H1 (cell line): ENCODE measurements around the gene PROSER3. TPM values are rescaled to one million over a fixed set of nuclear protein-coding genes. Genes with fewer than 3 reads are reported as not detected.

Experiments used
- CTCF ChIA-PET: fragments of 300-600 bp; sonication (Branson Sonifier 250); formaldehyde crosslinking; loops from one replicate; lab custom pipeline; 2021; ENCODE audit not compliant: partially characterized antibody; lab: Charles Lee
- POLR2A ChIA-PET: fragments of 300-600 bp; sonication (Branson Sonifier 250); formaldehyde crosslinking; loops from one replicate; lab custom pipeline; 2021; ENCODE audit warnings: inconsistent platforms; ENCODE audit not compliant: partially characterized antibody; lab: Charles Lee
- DNase-seq, 2 experiments: peaks; one replicate each; pipeline versions ENCODE4 v3.0.0 to v3.0.0-alpha.2; 2010 to 2022; ENCODE audit warnings: low spot score in 2 of 2, low read depth in 1 of 2, mixed read lengths in 1 of 2
- FAIRE-seq: peaks from 2 replicates; lab custom pipeline; 2011; peaks lifted over from hg19 to GRCh38; lab: Jason Lieb, UNC
- H2AFZ ChIP-seq: 2 replicates; pipeline ENCODE4 v1.8.1; 2012; ENCODE audit warnings: low read length, inconsistent platforms
- H2AK5ac ChIP-seq: 2 replicates; pipeline ENCODE4 v1.6.1; 2013; ENCODE audit warnings: low read depth, low read length
- H2BK120ac ChIP-seq: replicated peaks from 2 replicates; pipeline ENCODE3; 2013; ENCODE audit warnings: low read depth, low read length, inconsistent platforms
- H2BK12ac ChIP-seq: 2 replicates; pipeline ENCODE4 v1.6.1; 2013; ENCODE audit warnings: low read depth, low read length
- H2BK15ac ChIP-seq: 2 replicates; pipeline ENCODE4 v1.6.1; 2013; ENCODE audit warnings: low read length
- H2BK20ac ChIP-seq: 2 replicates; pipeline ENCODE4 v1.6.1; 2013; ENCODE audit warnings: low read length
- H2BK5ac ChIP-seq: 2 replicates; pipeline ENCODE4 v1.6.1; 2013; ENCODE audit warnings: low read depth, low read length
- H3K14ac ChIP-seq: 2 replicates; pipeline ENCODE4 v1.6.1; 2013; ENCODE audit warnings: inconsistent platforms; ENCODE audit not compliant: insufficient read length
- H3K18ac ChIP-seq: 2 replicates; pipeline ENCODE4 v1.6.1; 2013; ENCODE audit warnings: low read length; ENCODE audit errors: extremely low read depth
- H3K23ac ChIP-seq: 2 replicates; pipeline ENCODE4 v1.6.1; 2013; ENCODE audit warnings: inconsistent platforms; ENCODE audit not compliant: insufficient read length
- H3K23me2 ChIP-seq: 2 replicates; pipeline ENCODE4 v1.6.1; 2013; ENCODE audit warnings: low read depth, low read length
- H3K27ac ChIP-seq: 2 replicates; pipeline ENCODE4 v1.6.1; 2011; ENCODE audit warnings: low read depth, low read length, inconsistent platforms
- H3K27me3 ChIP-seq, 4 experiments: replicated peaks in 1 of 4; 1 replicate in 1 of 4; 2 replicates in 3 of 4; pipeline versions ENCODE4 v1.6.1 to v1.8.1; 2011 to 2013; ENCODE audit warnings: low read length in 3 of 4, mild to moderate bottlenecking in 3 of 4, inconsistent platforms in 2 of 4, mixed read lengths in 2 of 4, moderate library complexity in 1 of 4; ENCODE audit not compliant: control insufficient read depth in 3 of 4, insufficient read depth in 3 of 4; ENCODE audit errors: extremely low read depth in 1 of 4
- H3K36me3 ChIP-seq, 4 experiments: 2 replicates each; pipeline versions ENCODE4 v1.6.1 to v1.8.1; 2011 to 2013; ENCODE audit warnings: mild to moderate bottlenecking in 4 of 4, low read length in 3 of 4, moderate library complexity in 2 of 4, control low read depth in 1 of 4, inconsistent platforms in 1 of 4; ENCODE audit not compliant: insufficient read depth in 4 of 4, control insufficient read depth in 2 of 4
- H3K4ac ChIP-seq: replicated peaks from 2 replicates; pipeline ENCODE3; 2013; ENCODE audit warnings: low read length, low read depth, mixed read lengths, inconsistent platforms; ENCODE audit not compliant: insufficient read length
- H3K4me1 ChIP-seq, 4 experiments: replicated peaks in 1 of 4; 1 replicate in 1 of 4; 2 replicates in 3 of 4; pipeline versions ENCODE4 v1.6.1 to v1.8.1; 2011 to 2013; ENCODE audit warnings: low read length in 3 of 4, inconsistent platforms in 2 of 4, mixed read lengths in 1 of 4; ENCODE audit not compliant: insufficient read depth in 4 of 4, control insufficient read depth in 3 of 4
- H3K4me2 ChIP-seq, 2 experiments: 2 replicates each; pipeline versions ENCODE4 v1.6.1 to v1.8.1; 2011 to 2013; ENCODE audit warnings: low read depth in 2 of 2, low read length in 2 of 2, control low read depth in 1 of 2, inconsistent platforms in 1 of 2, mild to moderate bottlenecking in 1 of 2; ENCODE audit not compliant: insufficient read depth in 1 of 2
- H3K4me3 ChIP-seq, 4 experiments: fragments of 200-600, 300-600 bp in 1 of 4; sonication (generic), shearing (Covaris generic), sonication (Bioruptor Twin) in 1 of 4; 2 replicates each; pipeline versions ENCODE4 v1.5.1 to v1.8.1; 2011 to 2016; ENCODE audit warnings: low read length in 4 of 4, low read depth in 3 of 4, control low read depth in 2 of 4, inconsistent platforms in 2 of 4, mild to moderate bottlenecking in 2 of 4, mixed read lengths in 1 of 4, moderate library complexity in 1 of 4; ENCODE audit not compliant: insufficient read depth in 2 of 4; ENCODE audit errors: extremely low read depth in 1 of 4
- H3K56ac ChIP-seq: replicated peaks from 2 replicates; pipeline ENCODE3; 2013; ENCODE audit warnings: low read depth, mild to moderate bottlenecking, mixed read lengths, low read length, inconsistent platforms; ENCODE audit not compliant: insufficient read length
- H3K79me1 ChIP-seq: 2 replicates; pipeline ENCODE4 v1.6.1; 2013; ENCODE audit warnings: low read depth, low read length, control low read depth
- H3K79me2 ChIP-seq, 2 experiments: 2 replicates each; pipeline versions ENCODE4 v1.6.1 to v1.8.1; 2012 to 2013; ENCODE audit warnings: low read length in 2 of 2, mild to moderate bottlenecking in 2 of 2, inconsistent platforms in 1 of 2; ENCODE audit not compliant: insufficient read depth in 2 of 2, control insufficient read depth in 1 of 2
- H3K9ac ChIP-seq, 4 experiments: replicated peaks in 1 of 4; 1 replicate in 1 of 4; 2 replicates in 3 of 4; pipeline versions ENCODE4 v1.6.1 to v1.8.1; 2011 to 2013; ENCODE audit warnings: low read depth in 3 of 4, low read length in 3 of 4, control low read depth in 2 of 4, mild to moderate bottlenecking in 2 of 4, moderate library complexity in 2 of 4, inconsistent platforms in 1 of 4; ENCODE audit errors: extremely low read depth in 1 of 4
- H3K9me3 ChIP-seq, 2 experiments: 2 replicates each; pipeline versions ENCODE4 v1.6.1 to v1.8.1; 2012 to 2013; ENCODE audit warnings: mild to moderate bottlenecking in 2 of 2, moderate library complexity in 2 of 2, control low read depth in 1 of 2, inconsistent platforms in 1 of 2, low read depth in 1 of 2, low read length in 1 of 2, mixed read lengths in 1 of 2; ENCODE audit not compliant: insufficient read depth in 2 of 2
- H4K20me1 ChIP-seq, 2 experiments: replicated peaks in 1 of 2; 2 replicates each; pipeline versions ENCODE3 to v1.8.1; 2011 to 2013; ENCODE audit warnings: inconsistent platforms in 2 of 2, low read length in 2 of 2, mild to moderate bottlenecking in 1 of 2; ENCODE audit not compliant: insufficient read depth in 2 of 2, control insufficient read depth in 1 of 2
- H4K5ac ChIP-seq: 2 replicates; pipeline ENCODE4 v1.6.1; 2013; ENCODE audit warnings: low read length, low read depth, mixed read lengths, inconsistent platforms; ENCODE audit not compliant: insufficient read length
- H4K8ac ChIP-seq: 2 replicates; pipeline ENCODE4 v1.8.0; 2013; ENCODE audit warnings: mild to moderate bottlenecking, moderate library complexity, low read length, inconsistent platforms; ENCODE audit not compliant: insufficient read depth; ENCODE audit errors: extremely low read depth
- H4K91ac ChIP-seq: replicated peaks from 2 replicates; pipeline ENCODE3; 2013; ENCODE audit warnings: low read length, mixed read lengths, inconsistent platforms; ENCODE audit not compliant: insufficient read length
- MAX ChIP-seq: IDR thresholded peaks from 2 replicates; pipeline ENCODE4 v1.6.1; 2012; ENCODE audit warnings: inconsistent platforms
- SIX5 ChIP-seq: IDR thresholded peaks from 2 replicates; pipeline ENCODE4 v1.6.1; 2011; ENCODE audit warnings: mild to moderate bottlenecking, low read depth, low read length
- WGBS, 2 experiments: shearing (Covaris generic) in 1 of 2; methylation state at CpG; one replicate each; pipeline versions ENCODE4 v1.1.6 to v1.1.7; 2013 to 2015; ENCODE audit warnings: low lambda C conversion rate in 2 of 2, mixed read lengths in 2 of 2, inconsistent platforms in 1 of 2, low coverage in 1 of 2, missing lambda C conversion rate in 1 of 2; ENCODE audit not compliant: insufficient replicate concordance in 2 of 2, insufficient coverage in 1 of 2, insufficient read length in 1 of 2; ENCODE audit errors: extremely low coverage in 1 of 2, missing lambda C conversion rate in 1 of 2; 5-methylcytosine and 5-hydroxymethylcytosine counted together
- polyA plus RNA-seq, 7 experiments: library from polyadenylated mRNA; depleted of rRNA in 3 of 7; stranded (reverse) in 5 of 7; unstranded in 2 of 7; fragments of >200 nt in 5 of 7; fragments of 200-250 nt in 2 of 7; gene quantifications; 1 replicate in 5 of 7; 2 replicates in 1 of 7; 4 replicates in 1 of 7; pipeline versions ENCODE4 v1.2.1 to v1.2.3, GENCODE V29; 2011 to 2013; ENCODE audit warnings: missing spikeins in 2 of 7, mixed read lengths in 2 of 7
- total RNA-seq: library from RNA; stranded (reverse); fragmentation: NEBNext Ultra II Directional; extraction: Animal tissue kit (Norgen Biotek cat#: 25700); gene quantifications from 2 replicates; pipeline ENCODE4 v1.2.1, GENCODE V29; 2021

PROSER3 gene
- total and polyA plus RNA-seq, 2 of the 8 experiments (the other 6 are each of a cell fraction or from before 2014, with no cell fraction given) = 17.8 to 28.9 TPM

- Histone ChIP-seq H4K91ac (no peak overlapping the region), H3K23ac (no peak overlapping the region), H2BK15ac (0 out of 2 replicates have a peak overlapping the region, but pooled peaks have one; percentile 61), H2AK5ac (no peak overlapping the region), H3K27ac (no peak overlapping the region; the same call in 1 of the 2 replicates), H4K20me1 (peaks cover 5% of the 10 kb centered on the region in 2 experiments), H3K27me3 (no peaks in the 10 kb centered on the region), H3K4me3 (no peak overlapping the region), H3K9ac (no peak overlapping the region), H3K9me3 (no peaks in the 10 kb centered on the region), H4K8ac (no peak overlapping the region), H3K18ac (no peak overlapping the region), H2BK12ac (no peak overlapping the region), H3K4me1 (peaks cover 0 to 26% (median 15%) of the 10 kb centered on the region in 4 experiments; a peak in 6 of 7 replicates), H3K23me2 (peaks cover 5% of the 10 kb centered on the region), H3K4me2 (no peak overlapping the region), H2BK5ac (no peak overlapping the region), H3K79me1 (no peaks in the 10 kb centered on the region), H4K5ac (no peak overlapping the region), H2BK20ac (no peak overlapping the region), H3K14ac (no peak overlapping the region), H3K79me2 (no peaks in the 10 kb centered on the region; a peak in 1 of 4 replicates), H3K36me3 (no peaks in the 10 kb centered on the region; a peak in 1 of 8 replicates), H2AFZ (no peak overlapping the region), H3K56ac (no peak overlapping the region), H3K4ac (no peak overlapping the region), H2BK120ac (no peak overlapping the region)
- TF ChIP-seq SIX5 = no peak
- TF ChIP-seq MAX = 0 out of 2 replicates have a peak, but pooled peaks have one; percentile 5
- 78% methylated on average over 13 of the region's 13 CpGs; no CpG with 5 or more reads in 1 of the 2 experiments for WGBS, 2 experiments
- ChIA-PET CTCF (interaction anchor here (1.0 to 6.6 kb wide), 3 partner anchors 9 to 155 kb away, joined by 3 to 105 read pairs (median 5); no protein-coding TSS in a partner anchor), POLR2A (interaction anchor here (1.0 to 4.9 kb wide), 4 partner anchors 8 to 99 kb away, joined by 3 to 28 read pairs (median 4); partner anchors contain the start of genes HAUS5 and ZBTB32)
- FAIRE-seq (no peak), DNase-seq (no peak)
These were observed 46.9 kb upstream of the PROSER3 start for GRCh38 chr19:35710784-35711723.
